Fibroblast of lung (primary cell): ENCODE data around the gene SAMSN1. TPM values are rescaled to one million over a fixed set of nuclear protein-coding genes. Genes with fewer than 3 reads are reported as not detected.

Experiments used
- DNase-seq, 2 donors: peaks; one replicate each; pipeline versions ENCODE4 v3.0.0 to v3.0.0-alpha.2; 2010; ENCODE audit warnings: low read depth in 2 of 2
- H2AFZ ChIP-seq: 2 replicates; pipeline ENCODE4 v1.5.1; 2012; ENCODE audit warnings: low read length, control low read depth, inconsistent platforms
- H3K27ac ChIP-seq: 2 replicates; pipeline ENCODE4 v1.5.1; 2011; ENCODE audit warnings: low read length, control low read depth; ENCODE audit not compliant: insufficient read depth
- H3K27me3 ChIP-seq: 2 replicates; pipeline ENCODE4 v1.5.1; 2011; ENCODE audit warnings: mild to moderate bottlenecking, low read length; ENCODE audit not compliant: control insufficient read depth, insufficient read depth
- H3K36me3 ChIP-seq: 2 replicates; pipeline ENCODE4 v1.5.1; 2011; ENCODE audit warnings: low read length; ENCODE audit not compliant: control insufficient read depth, insufficient read depth
- H3K4me1 ChIP-seq: 2 replicates; pipeline ENCODE4 v1.5.1; 2011; ENCODE audit warnings: low read length; ENCODE audit not compliant: control insufficient read depth, insufficient read depth; ENCODE audit errors: extremely low read depth
- H3K4me2 ChIP-seq: 2 replicates; pipeline ENCODE4 v1.5.1; 2011; ENCODE audit warnings: low read length, control low read depth; ENCODE audit not compliant: insufficient read depth; ENCODE audit errors: extremely low read depth
- H3K4me3 ChIP-seq, 4 experiments: fragments of 200-600 bp in 1 of 4; sonication (generic) in 1 of 4; replicated peaks in 1 of 4; 2 replicates each; pipeline ENCODE4 v1.5.1; 2011 to 2016; ENCODE audit warnings: low read length in 4 of 4, low read depth in 3 of 4, mild to moderate bottlenecking in 3 of 4, control low read depth in 2 of 4, inconsistent platforms in 1 of 4, mixed read lengths in 1 of 4; ENCODE audit not compliant: insufficient read depth in 1 of 4; ENCODE audit errors: control extremely low read depth in 1 of 4
- H3K79me2 ChIP-seq: 2 replicates; pipeline ENCODE4 v1.5.1; 2012; ENCODE audit warnings: mild to moderate bottlenecking, low read length, inconsistent platforms; ENCODE audit not compliant: control insufficient read depth, insufficient read depth
- H3K9ac ChIP-seq: 2 replicates; pipeline ENCODE4 v1.5.1; 2011; ENCODE audit warnings: mild to moderate bottlenecking, low read length, control low read depth; ENCODE audit not compliant: insufficient read depth
- H3K9me3 ChIP-seq: 2 replicates; pipeline ENCODE4 v1.5.1; 2012; ENCODE audit warnings: low read depth, low read length; ENCODE audit not compliant: control insufficient read depth, insufficient read depth
- H4K20me1 ChIP-seq: 2 replicates; pipeline ENCODE4 v1.5.1; 2011; ENCODE audit warnings: low read length; ENCODE audit not compliant: control insufficient read depth, insufficient read depth; ENCODE audit errors: extremely low read depth
- EZH2 ChIP-seq: IDR thresholded peaks from 2 replicates; pipeline ENCODE4 v1.5.1; 2012; ENCODE audit warnings: low read length, control low read depth, mild to moderate bottlenecking; ENCODE audit errors: missing control alignments
- polyA plus RNA-seq, 2 donors: library from polyadenylated mRNA; depleted of rRNA in 1 of 2; stranded (reverse) in 1 of 2; unstranded in 1 of 2; fragments of >200 nt; gene quantifications; 2 replicates each; pipeline ENCODE4 v1.2.1, GENCODE V29; 2011 to 2012; ENCODE audit warnings: missing spikeins in 1 of 2
- total RNA-seq: library from RNA; depleted of rRNA; stranded (reverse); fragments of >200 nt; gene quantifications from 2 replicates; pipeline ENCODE4 v1.2.1, GENCODE V29; 2014
- TF ChIP-seq, protein P1 (sequence below), 2 donors: IDR thresholded peaks in 1 of 2; conservative IDR thresholded peaks in 1 of 2; 1 replicate in 1 of 2; 2 replicates in 1 of 2; pipeline ENCODE4 v1.5.1; 2011 to 2012; ENCODE audit warnings: low read length in 2 of 2, control low read depth in 1 of 2, inconsistent platforms in 1 of 2, low read depth in 1 of 2, mild to moderate bottlenecking in 1 of 2

SAMSN1 gene
- total and polyA plus RNA-seq, 2 donors (not counting 1 experiment from before 2014, with no cell fraction given), result not detected

- no peak for TF ChIP-seq EZH2
- TF ChIP-seq, protein P1, sequence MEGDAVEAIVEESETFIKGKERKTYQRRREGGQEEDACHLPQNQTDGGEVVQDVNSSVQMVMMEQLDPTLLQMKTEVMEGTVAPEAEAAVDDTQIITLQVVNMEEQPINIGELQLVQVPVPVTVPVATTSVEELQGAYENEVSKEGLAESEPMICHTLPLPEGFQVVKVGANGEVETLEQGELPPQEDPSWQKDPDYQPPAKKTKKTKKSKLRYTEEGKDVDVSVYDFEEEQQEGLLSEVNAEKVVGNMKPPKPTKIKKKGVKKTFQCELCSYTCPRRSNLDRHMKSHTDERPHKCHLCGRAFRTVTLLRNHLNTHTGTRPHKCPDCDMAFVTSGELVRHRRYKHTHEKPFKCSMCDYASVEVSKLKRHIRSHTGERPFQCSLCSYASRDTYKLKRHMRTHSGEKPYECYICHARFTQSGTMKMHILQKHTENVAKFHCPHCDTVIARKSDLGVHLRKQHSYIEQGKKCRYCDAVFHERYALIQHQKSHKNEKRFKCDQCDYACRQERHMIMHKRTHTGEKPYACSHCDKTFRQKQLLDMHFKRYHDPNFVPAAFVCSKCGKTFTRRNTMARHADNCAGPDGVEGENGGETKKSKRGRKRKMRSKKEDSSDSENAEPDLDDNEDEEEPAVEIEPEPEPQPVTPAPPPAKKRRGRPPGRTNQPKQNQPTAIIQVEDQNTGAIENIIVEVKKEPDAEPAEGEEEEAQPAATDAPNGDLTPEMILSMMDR (conservative IDR thresholded peaks at IDR 0.05 in 1 of 2, IDR thresholded peaks at IDR 0.05 in 1 of 2; ENCODE audit: low read depth in 1 of 2, low read length in 2 of 2), result no peak
- no peaks in the 10 kb centered on the region for H3K36me3 ChIP-seq
- no peaks in the 10 kb centered on the region for H3K27me3 ChIP-seq
- DNase-seq, result no peak
- no peaks in the 10 kb centered on the region for H3K9me3 ChIP-seq
- H4K20me1 ChIP-seq, result no peaks in the 10 kb centered on the region
- no peak overlapping the region for H3K9ac ChIP-seq
- H2AFZ ChIP-seq, result no peak overlapping the region
- H3K27ac ChIP-seq, result no peak overlapping the region
- no peaks in the 10 kb centered on the region for H3K79me2 ChIP-seq
- H3K4me2 ChIP-seq, result no peak overlapping the region
- H3K4me1 ChIP-seq, result no peaks in the 10 kb centered on the region
- no peak overlapping the region for H3K4me3 ChIP-seq
Measured at GRCh38 chr21:14491269-14491681, 54.8 kb downstream of the SAMSN1 start.

DNA sequence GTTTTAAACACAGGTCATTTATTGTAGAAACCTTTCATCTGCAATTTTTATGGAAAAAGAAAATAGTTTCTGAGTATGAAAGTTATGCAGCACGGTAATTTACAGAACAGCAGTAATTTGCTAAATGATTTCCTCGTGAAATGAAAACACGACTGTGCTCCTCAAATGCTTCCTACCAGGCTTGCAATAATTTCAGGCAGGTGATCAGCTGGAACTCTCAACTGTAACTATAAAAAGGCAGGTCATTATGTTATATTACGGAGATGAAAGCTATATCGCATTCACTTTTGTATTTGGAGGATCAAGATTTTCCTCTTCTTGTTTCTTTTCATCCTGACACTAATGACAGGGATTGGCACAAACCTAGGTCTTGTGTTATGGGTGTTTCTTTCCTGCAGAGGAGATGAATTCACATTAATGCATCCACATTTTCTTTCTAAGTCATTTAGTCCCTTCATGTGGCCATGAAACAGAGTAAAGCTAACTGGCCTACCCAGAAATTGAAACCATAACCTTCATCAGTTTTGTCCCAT lies 57.4 kb downstream of the SAMSN1 start:
- no peaks in the 10 kb centered on the region for H3K36me3 ChIP-seq
- no peak for TF ChIP-seq EZH2
- TF ChIP-seq, protein P1 (conservative IDR thresholded peaks at IDR 0.05 in 1 of 2, IDR thresholded peaks at IDR 0.05 in 1 of 2; ENCODE audit: low read depth in 1 of 2, low read length in 2 of 2), result no peak
- H3K27me3 ChIP-seq, result no peaks in the 10 kb centered on the region
- H3K79me2 ChIP-seq, result no peaks in the 10 kb centered on the region
- no peak overlapping the region for H2AFZ ChIP-seq
- H3K9ac ChIP-seq, result no peak overlapping the region
- H3K4me2 ChIP-seq, result no peak overlapping the region
- H3K27ac ChIP-seq, result no peak overlapping the region
- no peak overlapping the region for H3K4me3 ChIP-seq
- no peaks in the 10 kb centered on the region for H3K9me3 ChIP-seq
- H3K4me1 ChIP-seq, result no peaks in the 10 kb centered on the region
- H4K20me1 ChIP-seq, result no peaks in the 10 kb centered on the region
- DNase-seq, result no peak

- no peak overlapping the region for H3K4me2 ChIP-seq
- H4K20me1 ChIP-seq, result no peaks in the 10 kb centered on the region
- no peak overlapping the region for H3K4me3 ChIP-seq
Measured at GRCh38 chr21:14487490-14488432, 58.4 kb downstream of the SAMSN1 start.

More at GRCh38 chr21:14487490-14488432, 58.4 kb downstream of the SAMSN1 start:
- DNase-seq, result no peak
- Histone ChIP-seq H3K27me3 (no peaks in the 10 kb centered on the region), H3K27ac (no peak overlapping the region), H3K4me1 (no peaks in the 10 kb centered on the region), H3K36me3 (no peaks in the 10 kb centered on the region), H3K9ac (no peak overlapping the region), H3K9me3 (no peaks in the 10 kb centered on the region), H3K79me2 (no peaks in the 10 kb centered on the region), H2AFZ (no peak overlapping the region)
- TF ChIP-seq, protein P1 (conservative IDR thresholded peaks at IDR 0.05 in 1 of 2, IDR thresholded peaks at IDR 0.05 in 1 of 2; ENCODE audit: low read depth in 1 of 2, low read length in 2 of 2), result no peak
- TF ChIP-seq EZH2, result no peak
